ENCODE results near the gene OSBPL6.

GRCh38 chr2:178205853-178206521 lies 11.7 kb downstream of the OSBPL6 start:
- TF ChIP-seq, protein P1, sequence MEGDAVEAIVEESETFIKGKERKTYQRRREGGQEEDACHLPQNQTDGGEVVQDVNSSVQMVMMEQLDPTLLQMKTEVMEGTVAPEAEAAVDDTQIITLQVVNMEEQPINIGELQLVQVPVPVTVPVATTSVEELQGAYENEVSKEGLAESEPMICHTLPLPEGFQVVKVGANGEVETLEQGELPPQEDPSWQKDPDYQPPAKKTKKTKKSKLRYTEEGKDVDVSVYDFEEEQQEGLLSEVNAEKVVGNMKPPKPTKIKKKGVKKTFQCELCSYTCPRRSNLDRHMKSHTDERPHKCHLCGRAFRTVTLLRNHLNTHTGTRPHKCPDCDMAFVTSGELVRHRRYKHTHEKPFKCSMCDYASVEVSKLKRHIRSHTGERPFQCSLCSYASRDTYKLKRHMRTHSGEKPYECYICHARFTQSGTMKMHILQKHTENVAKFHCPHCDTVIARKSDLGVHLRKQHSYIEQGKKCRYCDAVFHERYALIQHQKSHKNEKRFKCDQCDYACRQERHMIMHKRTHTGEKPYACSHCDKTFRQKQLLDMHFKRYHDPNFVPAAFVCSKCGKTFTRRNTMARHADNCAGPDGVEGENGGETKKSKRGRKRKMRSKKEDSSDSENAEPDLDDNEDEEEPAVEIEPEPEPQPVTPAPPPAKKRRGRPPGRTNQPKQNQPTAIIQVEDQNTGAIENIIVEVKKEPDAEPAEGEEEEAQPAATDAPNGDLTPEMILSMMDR (IDR thresholded peaks at IDR 0.05; ENCODE audit: borderline replicate concordance, extremely low read depth, low read length, poor library complexity, severe bottlenecking) = no peak
- TF ChIP-seq EZH2 (IDR thresholded peaks at IDR 0.05; ENCODE audit: borderline replicate concordance, low read depth, low read length, severe bottlenecking) = no peak
